Measurements from ENCODE around the gene KPNA1. TPM values are rescaled to one million over a fixed set of nuclear protein-coding genes. Genes with fewer than 3 reads are reported as not detected.
"Not testable (repeated sequence)": the region's sequence is repeated elsewhere in the genome, so short reads cannot be mapped to it uniquely, and the experiment has no call there.

The KPNA1 gene
- total and polyA plus RNA-seq, 4 donors = 20.7 to 42.0 (median 23.5) TPM

DNA sequence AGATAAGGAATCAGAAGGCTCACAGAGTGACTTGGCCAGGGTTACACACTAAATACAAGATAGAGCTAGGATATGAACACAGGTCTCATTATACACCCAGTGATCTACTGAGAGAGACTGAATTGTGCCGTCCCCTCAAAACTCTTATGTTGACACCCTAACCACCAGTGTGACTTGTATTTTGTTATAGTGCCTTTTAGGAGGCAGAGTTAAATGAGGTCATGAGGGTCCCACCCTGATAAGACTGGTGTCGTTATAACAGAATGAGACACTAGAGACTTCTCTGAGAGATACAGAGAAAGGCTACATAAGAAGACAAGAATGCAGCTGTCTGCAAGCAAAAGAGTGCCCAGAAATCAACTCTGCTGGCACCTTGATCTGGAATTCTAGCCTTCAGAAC, 12.6 kb downstream of the KPNA1 start:
- H3K27ac ChIP-seq (ENCODE audit: low read depth in 1 of 2, low read length in 2 of 2) = no peak overlapping the region
- TF ChIP-seq FOXA2 (IDR thresholded peaks at IDR 0.05) = no peak
- TF ChIP-seq ATF3 (IDR thresholded peaks at IDR 0.05) = no peak
- no peak for TF ChIP-seq NR2F2 (IDR thresholded peaks at IDR 0.05)
- no peak for TF ChIP-seq JUND (IDR thresholded peaks at IDR 0.05)
- TF ChIP-seq HNF4A (conservative IDR thresholded peaks at IDR 0.05) = no peak
- no peak for TF ChIP-seq MAX (IDR thresholded peaks at IDR 0.05)
- no peak for TF ChIP-seq HNF4G (IDR thresholded peaks at IDR 0.05)
- no peak for TF ChIP-seq RAD21 (IDR thresholded peaks at IDR 0.05)
- no peak for TF ChIP-seq TAF1 (conservative IDR thresholded peaks at IDR 0.05)
- no peak for TF ChIP-seq SP1 (IDR thresholded peaks at IDR 0.05)
- TF ChIP-seq CTCF (IDR thresholded peaks at IDR 0.05; ENCODE audit: low read depth, low read length, missing input control) = no peak
- no peak for TF ChIP-seq YY1 (IDR thresholded peaks at IDR 0.05)
- no peak for TF ChIP-seq ZBTB33 (IDR thresholded peaks at IDR 0.05)
- no peak for TF ChIP-seq EGR1 (IDR thresholded peaks at IDR 0.05; ENCODE audit: low read depth in 2 of 2)
- TF ChIP-seq RXRA (IDR thresholded peaks at IDR 0.05) = no peak
- no peak for TF ChIP-seq REST (IDR thresholded peaks at IDR 0.05)
- TF ChIP-seq FOXA1 (IDR thresholded peaks at IDR 0.05) = no peak
- no peak for TF ChIP-seq GABPA (IDR thresholded peaks at IDR 0.05 in 1 of 2, conservative IDR thresholded peaks at IDR 0.05 in 1 of 2)
- H3K9me3 ChIP-seq (ENCODE audit: control insufficient read depth in 4 of 4, low read length in 3 of 4) = no peaks in the 10 kb centered on the region
- no peak overlapping the region for H3K4me3 ChIP-seq (ENCODE audit: low read depth in 1 of 3, low read length in 3 of 3)
- WGBS = 73% methylated on average over 2 of the region's 2 CpGs
- no peaks in the 10 kb centered on the region for H3K27me3 ChIP-seq (ENCODE audit: control insufficient read depth in 4 of 4, insufficient read depth in 4 of 4, low read length in 3 of 4)
- no peak overlapping the region for H3K9ac ChIP-seq (ENCODE audit: low read depth in 1 of 2, low read length in 2 of 2)
- peaks cover 0 to 5% (median 1%) of the 10 kb centered on the region in 4 donors for H3K4me1 ChIP-seq (ENCODE audit: control insufficient read depth in 4 of 4, insufficient read depth in 4 of 4, low read length in 3 of 4)
- DNase-seq (ENCODE audit: low spot score) = no peak
- H3K36me3 ChIP-seq (ENCODE audit: control insufficient read depth in 4 of 4, insufficient read depth in 3 of 4, low read depth in 1 of 4, low read length in 3 of 4) = no peaks in the 10 kb centered on the region

DNA sequence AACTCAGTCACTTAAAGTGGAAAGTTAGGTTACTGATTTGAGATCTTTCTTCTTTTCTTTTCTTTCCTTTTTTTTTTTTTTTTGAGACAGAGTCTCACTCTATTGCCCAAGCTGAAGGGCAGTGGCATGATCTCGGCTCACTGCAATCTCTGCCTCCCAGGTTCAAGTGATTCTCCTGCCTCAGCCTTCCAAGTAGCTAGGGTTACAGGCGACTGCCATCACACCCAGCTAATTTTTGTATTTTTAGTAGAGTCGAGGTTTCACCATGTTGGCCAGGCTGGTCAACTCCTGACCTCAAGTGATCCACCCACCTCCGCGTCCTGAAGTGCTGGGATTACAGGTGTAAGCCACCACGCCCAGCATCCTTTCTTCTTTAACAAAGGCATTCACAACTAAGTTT, 13.8 kb downstream of the KPNA1 start:
- WGBS = 92% methylated on average over 6 of the region's 6 CpGs
- DNase-seq (ENCODE audit: low spot score); H3K27ac ChIP-seq (ENCODE audit: low read depth in 1 of 2, low read length in 2 of 2); H3K9me3 ChIP-seq (ENCODE audit: control insufficient read depth in 4 of 4, low read length in 3 of 4); H3K4me1 ChIP-seq (ENCODE audit: control insufficient read depth in 4 of 4, insufficient read depth in 4 of 4, low read length in 3 of 4); H3K9ac ChIP-seq (ENCODE audit: low read depth in 1 of 2, low read length in 2 of 2); H3K36me3 ChIP-seq (ENCODE audit: control insufficient read depth in 4 of 4, insufficient read depth in 3 of 4, low read depth in 1 of 4, low read length in 3 of 4); H3K27me3 ChIP-seq (ENCODE audit: control insufficient read depth in 4 of 4, insufficient read depth in 4 of 4, low read length in 3 of 4); H3K4me3 ChIP-seq (ENCODE audit: low read depth in 1 of 3, low read length in 3 of 3): not testable (repeated sequence)
